GM10847 (cell line): ENCODE measurements around the gene MRPL55.

ENCODE experiments used
- POLR2A ChIP-seq: IDR thresholded peaks from 2 replicates; pipeline ENCODE4 v1.6.1; 2011; ENCODE audit not compliant: insufficient read length; ENCODE audit errors: extremely low read depth

MRPL55 gene

GRCh38 chr1:228101994-228102790, 6.9 kb downstream of the MRPL55 start:
- no peak for TF ChIP-seq POLR2A

GRCh38 chr1:228101614-228101993, 7.5 kb downstream of the MRPL55 start:
- TF ChIP-seq POLR2A: no peak

- peak; percentile 3 for TF ChIP-seq POLR2A
These were observed 8.1 kb downstream of the MRPL55 start for GRCh38 chr1:228100822-228101613.

- TF ChIP-seq POLR2A: no peak
These were observed 9.8 kb downstream of the MRPL55 start for GRCh38 chr1:228099331-228099732.

GRCh38 chr1:228098323-228098931, 10.7 kb downstream of the MRPL55 start:
- TF ChIP-seq POLR2A: no peak

- TF ChIP-seq POLR2A: no peak
These were observed 11.6 kb downstream of the MRPL55 start for GRCh38 chr1:228097333-228098081.

GRCh38 chr1:228096416-228097332, 12.4 kb downstream of the MRPL55 start:
- TF ChIP-seq POLR2A: no peak

- no peak for TF ChIP-seq POLR2A
These were observed 13.2 kb downstream of the MRPL55 start for GRCh38 chr1:228095938-228096337.

- TF ChIP-seq POLR2A: no peak
These were observed 13.9 kb downstream of the MRPL55 start for GRCh38 chr1:228095161-228095560.

GRCh38 chr1:228094432-228095016, 14.6 kb downstream of the MRPL55 start:
- TF ChIP-seq POLR2A: no peak

GRCh38 chr1:228093050-228093906, 15.8 kb downstream of the MRPL55 start:
- TF ChIP-seq POLR2A: no peak

GRCh38 chr1:228092342-228093049, 16.6 kb downstream of the MRPL55 start:
- TF ChIP-seq POLR2A: no peak
